ENCODE measurements around the gene IKZF1. TPM values are rescaled to one million over a fixed set of nuclear protein-coding genes. Genes with fewer than 3 reads are reported as not detected.

Gene IKZF1
- total RNA-seq, 1 experiment from 2014 or later: 0.57 TPM

DNA sequence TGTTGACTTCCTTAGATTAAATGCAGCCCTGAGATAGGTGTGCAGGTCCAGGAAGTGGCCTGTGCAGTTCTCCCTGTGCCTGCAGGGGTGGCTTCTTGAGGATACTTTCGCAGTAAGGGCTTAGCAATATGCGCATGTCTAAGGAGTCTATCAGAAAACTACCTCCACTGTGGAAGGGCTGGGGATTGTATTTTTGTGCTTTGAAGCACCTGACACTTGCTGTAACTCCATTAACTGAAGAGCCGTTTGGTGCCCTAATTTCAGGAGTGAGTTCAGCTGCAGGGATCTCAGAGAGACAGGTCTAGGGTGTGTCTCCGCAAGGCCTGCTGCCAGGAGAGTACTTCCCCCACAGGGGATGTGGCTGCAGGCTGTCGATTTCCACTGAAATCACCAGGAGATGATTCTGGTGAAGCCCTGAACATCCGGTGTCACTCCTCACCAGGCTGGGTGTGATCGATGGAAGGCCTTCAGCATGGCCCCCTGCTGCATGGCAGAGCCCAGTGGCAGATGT, 35.5 kb downstream of the IKZF1 start:
- Histone ChIP-seq H3K4me2 (ENCODE audit: low read length) (no peak overlapping the region), H3K27me3 (ENCODE audit: insufficient read depth, low read length) (peaks cover 6% of the 10 kb centered on the region), H4K20me1 (ENCODE audit: insufficient read depth) (no peaks in the 10 kb centered on the region), H3K27ac (ENCODE audit: low read depth, low read length) (no peak overlapping the region), H3K36me3 (ENCODE audit: control insufficient read depth in 1 of 2, insufficient read depth in 2 of 2, low read length in 2 of 2) (no peaks in the 10 kb centered on the region), H3K4me1 (ENCODE audit: control insufficient read depth in 1 of 2, insufficient read depth in 2 of 2, low read length in 2 of 2) (no peaks in the 10 kb centered on the region; a peak in 1 of 4 replicates), H3K9me2 (ENCODE audit: insufficient read depth) (no peaks in the 10 kb centered on the region), H2AFZ (ENCODE audit: low read depth, low read length, poor library complexity, severe bottlenecking) (no peak overlapping the region), H3K4me3 (replicated peaks in 1 of 2; ENCODE audit: low read depth in 1 of 2, low read length in 2 of 2) (no peak overlapping the region), H3K9me3 (ENCODE audit: control insufficient read depth in 1 of 2, insufficient read depth in 1 of 2, low read depth in 1 of 2, low read length in 2 of 2) (no peaks in the 10 kb centered on the region), H3K9ac (ENCODE audit: low read length) (no peak overlapping the region), H3K79me2 (ENCODE audit: insufficient read depth, low read length) (no peaks in the 10 kb centered on the region)
- POLR2A ChIA-PET: no interaction called here
- no peak for DNase-seq (ENCODE audit: low read depth, low spot score)
- RAD21 ChIA-PET (ENCODE audit: low non-redundant PET in 1 of 2, low total read pairs in 2 of 2, uncharacterized antibody in 2 of 2, unreplicated experiment in 2 of 2): no interaction called here
- intact Hi-C loops (cut with micrococcal nuclease): no loop called here
- CTCF ChIA-PET: no interaction called here
- no TSS peak for BruUV-seq (replicated peaks)
- TF ChIP-seq SRF (IDR thresholded peaks at IDR 0.05; ENCODE audit: low read depth) (no peak), CEBPB (IDR thresholded peaks at IDR 0.05; ENCODE audit: low read depth) (no peak), ELF1 (IDR thresholded peaks at IDR 0.05; ENCODE audit: borderline replicate concordance, low read depth) (no peak), SP1 (IDR thresholded peaks at IDR 0.05; ENCODE audit: low read depth) (no peak), ZNF274 (IDR thresholded peaks at IDR 0.05; ENCODE audit: low read depth, low read length) (no peak), JUND (IDR thresholded peaks at IDR 0.05) (no peak), FOSL1 (IDR thresholded peaks at IDR 0.05; ENCODE audit: low read depth) (no peak), ZFX (IDR thresholded peaks at IDR 0.05) (no peak), EZH2phosphoT487 (IDR thresholded peaks at IDR 0.05; ENCODE audit: borderline replicate concordance) (no peak), CBX3 (IDR thresholded peaks at IDR 0.05; ENCODE audit: low read depth) (no peak)
- TF ChIP-seq, protein P1, sequence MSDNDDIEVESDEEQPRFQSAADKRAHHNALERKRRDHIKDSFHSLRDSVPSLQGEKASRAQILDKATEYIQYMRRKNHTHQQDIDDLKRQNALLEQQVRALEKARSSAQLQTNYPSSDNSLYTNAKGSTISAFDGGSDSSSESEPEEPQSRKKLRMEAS (IDR thresholded peaks at IDR 0.05): no peak
- ATAC-seq: no peak

DNA sequence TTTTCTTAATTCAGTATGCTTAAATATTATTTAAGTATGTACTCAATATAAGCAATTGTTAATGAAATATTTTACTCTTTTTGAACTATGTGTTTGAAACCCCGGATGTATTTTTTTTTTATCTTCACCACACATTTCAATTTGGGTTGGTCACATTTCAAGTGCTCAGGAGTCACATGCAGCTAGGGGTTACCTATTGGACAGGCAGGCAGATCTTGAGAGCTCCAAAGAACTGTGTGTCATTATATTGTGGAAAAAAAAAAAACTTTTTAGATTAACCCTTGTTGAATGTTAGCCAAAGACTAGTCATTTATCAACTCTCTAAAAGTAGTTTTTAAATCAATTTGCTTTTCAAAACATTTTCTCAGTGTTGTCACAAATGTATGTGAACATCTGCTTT, 37.2 kb downstream of the IKZF1 start:
- ChIA-PET POLR2A (no interaction called here), CTCF (no interaction called here), RAD21 (ENCODE audit: low non-redundant PET in 1 of 2, low total read pairs in 2 of 2, uncharacterized antibody in 2 of 2, unreplicated experiment in 2 of 2) (no interaction called here)
- no peak overlapping the region for H2AFZ ChIP-seq (ENCODE audit: low read depth, low read length, poor library complexity, severe bottlenecking)
- ATAC-seq (no peak), DNase-seq (ENCODE audit: low read depth, low spot score) (no peak)
- H3K4me2 ChIP-seq (ENCODE audit: low read length): no peak overlapping the region
- H3K9ac ChIP-seq (ENCODE audit: low read length): no peak overlapping the region
- no peaks in the 10 kb centered on the region for H3K36me3 ChIP-seq (ENCODE audit: control insufficient read depth in 1 of 2, insufficient read depth in 2 of 2, low read length in 2 of 2)
- no peak overlapping the region for H3K4me3 ChIP-seq (replicated peaks in 1 of 2; ENCODE audit: low read depth in 1 of 2, low read length in 2 of 2)
- H3K27me3 ChIP-seq (ENCODE audit: insufficient read depth, low read length): peaks cover 12% of the 10 kb centered on the region
- intact Hi-C loops (cut with micrococcal nuclease): no loop called here
- H3K4me1 ChIP-seq (ENCODE audit: control insufficient read depth in 1 of 2, insufficient read depth in 2 of 2, low read length in 2 of 2): no peaks in the 10 kb centered on the region
- no peaks in the 10 kb centered on the region for H3K79me2 ChIP-seq (ENCODE audit: insufficient read depth, low read length)
- no peak overlapping the region for H3K27ac ChIP-seq (ENCODE audit: low read depth, low read length)
- H4K20me1 ChIP-seq (ENCODE audit: insufficient read depth): no peaks in the 10 kb centered on the region
- no TSS peak for BruUV-seq (replicated peaks)
- no peak for TF ChIP-seq EZH2 (IDR thresholded peaks at IDR 0.05)
- no peak for TF ChIP-seq SRF (IDR thresholded peaks at IDR 0.05; ENCODE audit: low read depth)
- TF ChIP-seq ZNF274 (IDR thresholded peaks at IDR 0.05; ENCODE audit: low read depth, low read length): no peak
- no peak for TF ChIP-seq EZH2phosphoT487 (IDR thresholded peaks at IDR 0.05; ENCODE audit: borderline replicate concordance)
- no peak for TF ChIP-seq ELF1 (IDR thresholded peaks at IDR 0.05; ENCODE audit: borderline replicate concordance, low read depth)
- TF ChIP-seq EGR1 (IDR thresholded peaks at IDR 0.05; ENCODE audit: low read depth): no peak
- H3K9me3 ChIP-seq (ENCODE audit: control insufficient read depth in 1 of 2, insufficient read depth in 1 of 2, low read depth in 1 of 2, low read length in 2 of 2): no peaks in the 10 kb centered on the region
- no peaks in the 10 kb centered on the region for H3K9me2 ChIP-seq (ENCODE audit: insufficient read depth)
